Measurements from ENCODE around the gene PPP2R3A. TPM values are rescaled to one million over a fixed set of nuclear protein-coding genes. Genes with fewer than 3 reads are reported as not detected.

Gene PPP2R3A
- total and polyA plus RNA-seq, 9 of the 15 experiments (the other 6 are each of a cell fraction or from before 2014, with no cell fraction given), result 0.10 to 0.50 (median 0.24) TPM

DNA sequence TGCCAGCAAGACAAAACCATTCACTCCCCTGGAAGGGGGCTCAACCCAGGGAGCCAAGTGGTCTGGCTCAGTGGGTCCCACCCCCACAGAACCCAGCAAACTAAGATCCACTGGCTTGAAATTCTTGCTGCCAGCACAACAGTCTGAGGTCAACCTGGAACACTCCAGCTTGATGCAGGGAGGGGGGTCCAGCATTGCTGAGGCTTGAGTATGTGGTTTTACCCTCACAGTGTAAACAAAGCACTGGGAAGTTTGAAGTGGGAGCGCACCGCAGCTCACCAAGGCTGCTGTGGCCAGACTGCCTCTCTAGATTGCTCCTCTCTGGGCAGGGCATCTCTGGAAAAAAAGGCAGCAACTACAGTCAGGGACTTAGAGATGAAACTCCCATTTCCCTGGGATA lies 148.9 kb downstream of the PPP2R3A start:
- no TSS peak for BruUV-seq (replicated peaks)
- H3K9me1 ChIP-seq (ENCODE audit: control insufficient read depth, insufficient read depth, low read length), result no peaks in the 10 kb centered on the region
- no peak overlapping the region for H3K9ac ChIP-seq (ENCODE audit: insufficient read depth in 1 of 2, low read depth in 2 of 2, low read length in 2 of 2)
- no peak overlapping the region for H3K27ac ChIP-seq (ENCODE audit: extremely low read depth, low read depth, low read length)
- intact Hi-C loops (cut with micrococcal nuclease), result no loop called here
- DNase-seq (ENCODE audit: extremely low read depth in 1 of 4, low spot score in 3 of 4) (no peak), FAIRE-seq (no peak), ATAC-seq (no peak)
- no peaks in the 10 kb centered on the region for H3K79me2 ChIP-seq (ENCODE audit: control insufficient read depth, insufficient read depth, low read length)
- H3K27me3 ChIP-seq (ENCODE audit: control insufficient read depth in 2 of 2, insufficient read depth in 2 of 2, low read length in 2 of 2), result no peaks in the 10 kb centered on the region
- H3K4me1 ChIP-seq (replicated peaks in 1 of 2; ENCODE audit: control insufficient read depth in 2 of 2, insufficient read depth in 2 of 2, low read length in 2 of 2), result no peaks in the 10 kb centered on the region
- in situ Hi-C loops (cut with MboI), result no loop called here
- no peak overlapping the region for H3K4me3 ChIP-seq
- POLR2A ChIA-PET, result interaction anchor here (0.7 kb wide), 1 partner anchor 9 kb away, joined by 3 read pairs; no protein-coding TSS in a partner anchor
- CTCF ChIA-PET (ENCODE audit: low intra/inter-chr PET ratio), result no interaction called here
- no peaks in the 10 kb centered on the region for H3K9me3 ChIP-seq (replicated peaks; ENCODE audit: control insufficient read depth, insufficient read depth, low read depth, low read length)
- no peaks in the 10 kb centered on the region for H3K36me3 ChIP-seq (ENCODE audit: control insufficient read depth, insufficient read depth, low read length)
- no peak overlapping the region for H2AFZ ChIP-seq (ENCODE audit: low read depth, low read length)
- no peaks in the 10 kb centered on the region for H4K20me1 ChIP-seq (replicated peaks; ENCODE audit: control insufficient read depth, insufficient read depth, low read length)
- 45% methylated on average over 2 of the region's 2 CpGs for WGBS (ENCODE audit: insufficient coverage, low coverage, missing lambda C conversion rate)
- TF ChIP-seq ZSCAN29 (IDR thresholded peaks at IDR 0.05), result no peak
- no peak for TF ChIP-seq SNIP1 (IDR thresholded peaks at IDR 0.05; ENCODE audit: low read depth)
- no peak for TF ChIP-seq PCBP2 (IDR thresholded peaks at IDR 0.05; ENCODE audit: low read depth, low read length, poor library complexity, severe bottlenecking)
- peak; percentile 11 for TF ChIP-seq PRDM10 (IDR thresholded peaks at IDR 0.05; ENCODE audit: partially characterized antibody)
- TF ChIP-seq SMC3 (conservative IDR thresholded peaks at IDR 0.05; ENCODE audit: insufficient read depth, low read depth, low read length), result no peak
- TF ChIP-seq ETS1 (conservative IDR thresholded peaks at IDR 0.05; ENCODE audit: control insufficient read depth, low read depth, low read length), result no peak
- H3K4me2 ChIP-seq (ENCODE audit: insufficient read depth, low read length), result no peak overlapping the region

Measured in K562 (cell line).